ENCODE data around the gene CACNB2.
"Not testable (repeated sequence)": the region's sequence is repeated elsewhere in the genome, so short reads cannot be mapped to it uniquely, and the experiment has no call there.

The CACNB2 gene

GRCh38 chr10:18409599-18410397 is 269.6 kb downstream of the CACNB2 start:
- no peak for DNase-seq

GRCh38 chr10:18414061-18414460 is 273.8 kb downstream of the CACNB2 start:
- DNase-seq: no peak

- DNase-seq: no peak
Observed at GRCh38 chr10:18417950-18418527, 277.8 kb downstream of the CACNB2 start.

GRCh38 chr10:18418541-18419215 is 278.5 kb downstream of the CACNB2 start:
- DNase-seq: no peak

GRCh38 chr10:18419945-18420344 is 279.7 kb downstream of the CACNB2 start:
- no peak for DNase-seq

- no peak for DNase-seq
Observed at GRCh38 chr10:18421726-18422293, 281.6 kb downstream of the CACNB2 start.

GRCh38 chr10:18423058-18423637 is 282.9 kb downstream of the CACNB2 start:
- DNase-seq: no peak

GRCh38 chr10:18424200-18424599 is 284.0 kb downstream of the CACNB2 start:
- no peak for DNase-seq

GRCh38 chr10:18429335-18429734 is 289.1 kb downstream of the CACNB2 start:
- no peak for DNase-seq

- no peak for DNase-seq
Observed at GRCh38 chr10:18436902-18437301, 296.7 kb downstream of the CACNB2 start.

GRCh38 chr10:18437486-18437885 is 297.3 kb downstream of the CACNB2 start:
- DNase-seq: no peak

- no peak for DNase-seq
Observed at GRCh38 chr10:18438361-18439126, 298.3 kb downstream of the CACNB2 start.

GRCh38 chr10:18439601-18440000 is 299.4 kb downstream of the CACNB2 start:
- no peak for DNase-seq

GRCh38 chr10:18445635-18446034 is 305.4 kb downstream of the CACNB2 start:
- DNase-seq: not testable (repeated sequence)

GRCh38 chr10:18446205-18446604 is 306.0 kb downstream of the CACNB2 start:
- DNase-seq: no peak

- DNase-seq: no peak
Observed at GRCh38 chr10:18449611-18450026, 309.4 kb downstream of the CACNB2 start.

- no peak for DNase-seq
Observed at GRCh38 chr10:18450298-18450697, 310.1 kb downstream of the CACNB2 start.

GRCh38 chr10:18455086-18455884 is 315.1 kb downstream of the CACNB2 start:
- no peak for DNase-seq

GRCh38 chr10:18456984-18457383 is 316.8 kb downstream of the CACNB2 start:
- DNase-seq: no peak

GRCh38 chr10:18460032-18460431 is 319.8 kb downstream of the CACNB2 start:
- DNase-seq: no peak

- DNase-seq: no peak
Observed at GRCh38 chr10:18463673-18464211, 323.5 kb downstream of the CACNB2 start.
